ENCODE results near the gene FXR2. TPM values are rescaled to one million over a fixed set of nuclear protein-coding genes. Genes with fewer than 3 reads are reported as not detected.
A peak's percentile ranks its signal among the peaks of the same experiment; 100 is the strongest.

FXR2 gene
- total and polyA plus RNA-seq, 10 of the 15 experiments (the other 5 are each of a cell fraction or from before 2014, with no cell fraction given): 1.6 to 33.3 (median 22.0) TPM

DNA sequence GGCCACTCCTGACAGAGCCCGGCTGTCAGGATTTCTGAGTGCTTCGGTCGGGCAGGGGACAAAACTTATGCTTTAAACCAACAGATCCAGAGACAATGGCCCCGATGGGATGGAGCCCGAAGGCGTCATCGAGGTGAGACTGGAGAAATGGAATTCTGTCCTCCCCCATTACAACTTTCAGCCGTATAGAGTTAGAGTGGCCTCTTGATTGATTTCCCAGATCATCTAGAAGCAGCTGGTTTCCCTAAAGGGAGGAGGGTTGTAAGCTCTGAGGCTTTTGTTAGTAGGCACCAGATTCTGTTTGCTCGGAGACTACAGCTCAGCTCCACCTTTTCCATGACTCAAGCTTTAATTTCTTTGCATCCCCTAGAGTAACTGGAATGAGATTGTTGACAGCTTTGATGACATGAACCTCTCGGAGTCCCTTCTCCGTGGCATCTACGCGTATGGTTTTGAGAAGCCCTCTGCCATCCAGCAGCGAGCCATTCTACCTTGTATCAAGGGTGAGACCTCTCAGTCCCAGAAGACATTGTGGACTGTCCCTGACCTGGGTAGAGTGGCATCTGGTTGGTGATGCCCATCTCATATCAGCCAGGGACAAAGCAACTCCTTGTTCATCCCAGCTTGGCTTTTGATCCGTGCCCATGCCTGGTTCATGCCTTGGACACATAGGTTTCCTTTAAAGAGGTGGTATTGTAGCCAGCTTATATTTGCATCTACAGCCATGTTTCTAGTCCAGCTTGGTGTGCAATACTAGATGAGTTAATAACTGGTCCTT, 40.3 kb downstream of the FXR2 start (continued):
- TF ChIP-seq, protein P1, sequence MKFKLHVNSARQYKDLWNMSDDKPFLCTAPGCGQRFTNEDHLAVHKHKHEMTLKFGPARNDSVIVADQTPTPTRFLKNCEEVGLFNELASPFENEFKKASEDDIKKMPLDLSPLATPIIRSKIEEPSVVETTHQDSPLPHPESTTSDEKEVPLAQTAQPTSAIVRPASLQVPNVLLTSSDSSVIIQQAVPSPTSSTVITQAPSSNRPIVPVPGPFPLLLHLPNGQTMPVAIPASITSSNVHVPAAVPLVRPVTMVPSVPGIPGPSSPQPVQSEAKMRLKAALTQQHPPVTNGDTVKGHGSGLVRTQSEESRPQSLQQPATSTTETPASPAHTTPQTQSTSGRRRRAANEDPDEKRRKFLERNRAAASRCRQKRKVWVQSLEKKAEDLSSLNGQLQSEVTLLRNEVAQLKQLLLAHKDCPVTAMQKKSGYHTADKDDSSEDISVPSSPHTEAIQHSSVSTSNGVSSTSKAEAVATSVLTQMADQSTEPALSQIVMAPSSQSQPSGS (IDR thresholded peaks at IDR 0.05; ENCODE audit: low read length): no peak
- TF ChIP-seq FOXM1 (IDR thresholded peaks at IDR 0.05; ENCODE audit: low read depth, low read length): 0 out of 2 replicates have a peak, but pooled peaks have one; percentile 16
- no peak for TF ChIP-seq CUX1 (IDR thresholded peaks at IDR 0.05; ENCODE audit: insufficient replicate concordance, low read depth, low read length)
